GM19025 (cell line): ENCODE results near the gene ZNF79.

Experiments used
- ATAC-seq: cut with Tn5 transposase; IDR thresholded peaks from one replicate; pipeline ENCODE4 v1.9.1; 2021; ENCODE audit warnings: mild to moderate bottlenecking, low read depth, moderate library complexity; ENCODE audit not compliant: unreplicated experiment

The ZNF79 gene

GRCh38 chr9:127422787-127423186, 1.4 kb upstream of the ZNF79 start:
- no peak for ATAC-seq

- ATAC-seq: peak; percentile 10
Observed at GRCh38 chr9:127423476-127423933, 677 bp upstream of the ZNF79 start.

- ATAC-seq: no peak
Observed at GRCh38 chr9:127424676-127424999, 456 bp downstream of the ZNF79 start.

DNA sequence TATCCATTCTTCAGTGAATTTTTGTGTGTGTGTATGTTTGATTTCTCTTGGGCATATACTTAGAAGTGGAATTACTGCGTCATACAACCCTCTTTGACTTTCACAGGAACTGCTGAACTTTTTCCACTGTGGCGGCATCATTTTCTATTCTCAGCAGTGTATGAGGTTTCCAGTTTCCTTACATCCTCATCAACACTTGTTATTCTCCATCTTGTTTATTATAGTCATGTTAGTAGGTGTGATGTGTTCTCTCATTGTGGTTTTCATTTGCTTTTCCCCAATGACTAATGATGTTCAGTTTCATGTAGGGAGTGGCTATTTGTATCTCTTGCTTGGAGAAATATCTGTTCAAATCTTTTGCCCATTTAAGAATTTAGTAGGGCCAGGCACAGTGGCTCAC, 2.6 kb downstream of the ZNF79 start:
- no peak for ATAC-seq

DNA sequence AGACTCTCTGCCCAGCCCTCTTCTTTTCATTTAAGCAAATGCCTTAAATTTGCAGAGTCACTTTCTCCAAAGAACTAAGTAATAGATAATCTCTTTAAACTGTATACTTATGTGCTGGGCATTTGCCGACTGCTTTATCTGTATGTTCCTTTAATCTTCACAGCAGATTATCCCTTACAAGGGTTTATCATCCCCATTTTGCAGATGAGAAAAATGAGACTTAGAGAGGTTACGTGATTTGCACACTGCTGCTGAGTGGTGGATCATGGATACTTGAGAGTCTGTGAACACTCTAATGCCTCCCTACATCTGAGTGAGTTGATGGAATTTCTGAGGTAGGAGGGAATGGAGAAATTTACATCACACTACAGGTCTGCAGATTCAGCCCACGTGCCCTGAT, 4.2 kb downstream of the ZNF79 start:
- ATAC-seq: no peak

- ATAC-seq: no peak
Observed at GRCh38 chr9:127430415-127430814, 6.2 kb downstream of the ZNF79 start.

GRCh38 chr9:127437497-127438264, 13.5 kb downstream of the ZNF79 start:
- no peak for ATAC-seq

DNA sequence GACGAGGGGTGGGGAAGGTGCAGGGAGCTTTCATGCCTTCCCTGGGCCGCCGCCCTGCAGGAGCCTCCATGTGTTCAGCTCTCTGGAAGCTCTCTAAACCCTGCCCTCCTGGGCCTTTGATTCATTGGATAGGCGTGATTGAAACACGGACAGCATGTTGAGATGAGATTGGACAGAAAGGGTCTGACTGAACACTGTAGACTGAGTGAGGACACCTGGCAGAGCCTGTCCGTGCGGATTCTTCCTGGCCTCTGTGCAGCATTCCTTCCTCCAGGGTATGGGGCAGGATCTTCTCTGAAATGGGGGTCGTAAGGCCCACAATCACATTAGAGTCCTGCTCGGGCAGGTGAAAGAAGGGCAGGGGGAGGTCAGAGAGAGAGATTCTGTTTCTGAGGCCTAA, 14.2 kb downstream of the ZNF79 start:
- ATAC-seq: no peak

DNA sequence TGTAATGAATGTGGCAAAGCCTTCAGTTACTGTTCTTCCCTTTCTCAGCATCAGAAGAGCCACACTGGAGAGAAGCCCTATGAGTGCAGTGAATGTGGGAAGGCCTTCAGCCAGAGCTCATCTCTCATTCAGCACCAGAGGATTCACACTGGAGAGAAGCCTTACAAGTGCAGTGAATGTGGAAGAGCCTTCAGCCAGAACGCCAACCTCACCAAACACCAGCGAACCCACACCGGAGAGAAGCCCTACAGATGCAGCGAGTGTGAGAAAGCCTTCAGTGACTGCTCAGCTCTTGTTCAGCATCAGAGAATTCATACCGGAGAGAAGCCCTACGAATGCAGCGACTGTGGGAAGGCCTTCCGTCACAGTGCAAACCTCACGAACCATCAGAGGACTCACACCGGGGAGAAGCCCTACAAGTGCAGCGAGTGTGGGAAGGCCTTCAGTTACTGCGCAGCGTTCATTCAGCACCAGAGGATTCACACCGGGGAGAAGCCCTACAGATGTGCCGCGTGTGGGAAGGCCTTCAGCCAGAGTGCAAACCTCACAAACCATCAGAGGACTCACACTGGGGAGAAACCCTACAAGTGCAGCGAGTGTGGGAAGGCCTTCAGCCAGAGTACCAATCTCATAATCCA, 20.2 kb downstream of the ZNF79 start:
- ATAC-seq: no peak

DNA sequence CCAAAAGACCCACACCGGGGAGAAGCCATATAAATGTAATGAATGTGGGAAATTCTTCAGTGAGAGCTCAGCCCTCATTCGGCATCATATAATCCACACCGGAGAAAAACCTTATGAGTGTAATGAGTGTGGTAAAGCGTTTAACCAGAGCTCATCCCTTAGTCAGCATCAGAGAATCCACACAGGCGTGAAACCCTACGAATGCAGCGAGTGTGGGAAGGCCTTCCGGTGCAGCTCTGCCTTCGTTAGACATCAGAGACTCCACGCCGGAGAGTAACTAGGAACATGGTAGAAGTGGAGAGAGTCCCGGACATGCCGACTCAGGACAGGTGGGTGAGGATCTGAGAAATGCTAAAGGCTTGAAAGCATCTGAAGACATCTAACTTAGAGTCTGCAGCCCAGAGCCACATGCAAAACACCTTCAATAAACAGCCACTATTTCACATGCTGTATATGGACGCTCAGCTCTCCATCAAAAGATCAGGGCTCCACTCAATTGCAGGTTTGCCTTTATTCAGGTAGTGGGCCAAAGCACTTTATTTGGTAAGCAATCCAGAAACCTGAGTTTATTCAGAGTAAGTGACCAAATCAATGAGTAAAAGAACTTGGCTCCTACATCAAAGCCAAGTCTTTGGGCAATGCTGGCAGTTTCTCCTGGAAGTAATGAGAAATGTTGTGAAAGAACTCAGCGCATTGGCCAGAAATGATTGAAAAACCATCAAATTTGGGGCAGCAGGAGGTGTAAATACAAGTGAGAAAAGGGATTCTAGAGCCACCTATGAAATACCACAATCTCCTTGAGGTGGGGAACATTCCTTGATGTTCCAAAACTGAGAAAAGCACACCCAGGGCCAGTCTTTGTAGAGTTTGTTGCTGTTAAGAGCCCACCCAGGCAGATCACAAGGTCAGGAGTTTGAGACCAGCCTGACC, 21.0 kb downstream of the ZNF79 start:
- ATAC-seq: no peak

GRCh38 chr9:127445851-127446712, 21.9 kb downstream of the ZNF79 start:
- no peak for ATAC-seq

- no peak for ATAC-seq
Observed at GRCh38 chr9:127446713-127447415, 22.7 kb downstream of the ZNF79 start.

GRCh38 chr9:127447416-127448111, 23.4 kb downstream of the ZNF79 start:
- ATAC-seq: no peak

- ATAC-seq: no peak
Observed at GRCh38 chr9:127448112-127448805, 24.1 kb downstream of the ZNF79 start.

DNA sequence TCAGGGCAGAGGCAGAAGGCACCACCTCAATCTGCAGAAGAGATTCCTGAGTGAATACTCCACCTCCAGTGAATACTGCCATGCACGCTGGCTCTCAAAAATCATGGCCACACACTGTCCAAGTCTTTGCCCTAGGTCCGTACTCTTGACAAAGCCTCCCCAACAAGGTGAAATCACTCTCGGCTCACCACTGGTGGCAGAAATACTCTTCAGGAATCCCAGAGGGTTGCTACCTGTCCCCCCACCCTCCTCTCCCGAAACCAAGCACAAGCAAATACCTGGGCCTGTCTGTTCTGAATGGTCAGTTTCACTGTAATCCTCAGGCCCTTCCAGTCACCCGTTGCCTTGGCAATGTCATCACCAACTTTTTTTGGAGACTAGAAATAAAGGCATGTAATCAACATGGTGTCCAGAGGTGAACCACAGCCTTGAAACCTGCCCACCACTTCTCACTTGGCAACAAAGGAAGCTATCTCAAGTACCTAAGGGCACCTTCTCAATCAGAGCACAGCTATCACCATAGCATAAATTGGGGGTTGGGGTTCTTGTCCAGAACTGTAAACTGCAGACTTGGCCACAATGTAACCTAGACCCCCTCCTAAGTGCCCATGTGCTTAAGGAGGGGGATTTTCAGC, 25.3 kb downstream of the ZNF79 start:
- ATAC-seq: no peak

DNA sequence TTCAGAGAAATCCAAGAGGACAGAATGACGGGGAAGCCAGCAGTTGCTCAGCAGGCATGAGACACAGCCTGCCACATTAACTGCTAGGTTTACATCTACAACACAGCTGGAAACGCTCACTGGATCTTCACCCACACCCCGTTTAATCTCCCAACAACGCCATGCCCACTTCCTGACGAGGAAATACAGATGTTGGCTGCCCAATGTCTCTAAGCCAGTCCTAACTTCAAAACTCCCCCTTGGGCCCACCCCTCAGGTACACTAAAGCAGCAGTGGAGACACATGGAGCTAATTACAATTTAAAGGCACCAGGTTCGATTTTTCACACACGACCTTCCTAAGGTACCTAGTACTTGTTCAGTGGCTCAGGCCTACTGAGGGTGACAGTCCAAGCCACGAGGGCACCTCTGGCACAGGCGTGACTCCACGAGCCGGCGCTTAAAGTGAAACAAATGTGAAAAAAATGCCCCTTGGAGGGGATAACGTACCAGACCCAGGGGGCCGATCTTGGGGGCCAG, 26.1 kb downstream of the ZNF79 start:
- ATAC-seq: no peak

DNA sequence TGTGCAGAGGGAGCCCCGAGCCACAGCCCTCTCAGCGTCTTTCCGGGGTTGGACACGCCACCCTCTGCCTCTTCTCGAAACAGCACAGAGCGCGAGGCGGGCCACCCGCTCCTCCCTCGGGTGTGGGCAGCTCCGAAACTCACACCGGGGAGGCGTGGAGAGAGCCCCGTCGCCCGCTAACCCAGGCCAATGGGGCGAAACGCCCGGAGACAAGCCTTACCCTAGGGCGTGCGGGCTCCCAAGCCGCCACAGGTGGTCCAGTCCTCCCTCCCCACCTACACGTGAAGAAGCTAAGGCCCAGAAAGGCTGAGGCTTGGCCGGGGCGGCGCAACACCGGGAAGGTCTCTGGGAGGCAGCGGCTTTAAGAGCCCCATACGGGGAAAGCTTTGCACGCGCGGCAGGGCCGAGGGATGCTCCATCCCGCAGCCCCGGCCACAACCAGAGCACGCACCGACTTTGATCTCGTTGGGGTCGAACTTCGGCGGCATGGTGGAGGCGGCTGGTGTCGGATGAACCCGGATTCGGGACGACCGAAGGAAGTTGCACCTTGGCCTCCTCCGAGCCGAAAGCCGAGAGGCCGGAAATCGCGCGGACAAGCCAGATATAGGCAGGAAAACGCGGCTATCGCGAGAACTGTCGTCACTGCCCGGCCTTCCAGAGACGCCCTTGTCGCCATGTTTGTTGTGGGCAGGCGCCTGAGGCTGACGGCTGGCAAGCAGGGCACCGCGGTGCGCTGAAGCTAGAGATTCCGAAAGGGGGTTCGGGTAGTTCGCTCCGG, 26.8 kb downstream of the ZNF79 start, which contains the start of the genes LRSAM1 and RPL12:
Gene LRSAM1, plus strand, starts transcription at position 681 of the 778 bp plus-strand sequence. CDS start 3,018 bp downstream, outside the sequence.
Gene RPL12, minus strand, starts transcription at position 577 of the 778 bp plus-strand sequence. Its CDS starts 89 bp downstream, at position 488.
- ATAC-seq: peak; percentile 59
